GM18909 (cell line): ENCODE data around the gene FXYD4.
"Not testable (repeated sequence)": the region's sequence is repeated elsewhere in the genome, so short reads cannot be mapped to it uniquely, and the experiment has no call there.

Experiments used
- ATAC-seq: cut with Tn5 transposase; IDR thresholded peaks from one replicate; pipeline ENCODE4 v1.9.1; 2021; ENCODE audit warnings: mild to moderate bottlenecking; ENCODE audit not compliant: unreplicated experiment, poor library complexity

FXYD4 gene

DNA sequence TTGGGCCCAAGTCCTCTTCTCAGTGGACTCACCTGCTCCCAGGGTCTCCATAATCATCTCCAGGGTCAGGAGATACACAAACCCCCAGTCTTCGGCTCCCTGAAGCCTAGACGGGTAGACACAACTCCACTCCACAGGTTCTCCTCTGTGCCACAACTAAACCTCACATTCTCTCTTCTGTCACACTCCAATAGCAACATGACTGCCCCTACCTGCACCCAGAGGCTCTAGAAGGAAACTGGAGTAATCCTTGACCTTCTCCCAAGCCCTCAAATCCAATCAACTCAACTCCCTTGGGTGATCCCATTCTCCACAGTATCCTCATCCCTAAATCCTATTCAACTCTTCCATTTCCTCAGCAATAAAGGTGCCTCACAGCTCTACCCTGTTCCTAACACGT, 21.3 kb downstream of the FXYD4 start:
- ATAC-seq = no peak

DNA sequence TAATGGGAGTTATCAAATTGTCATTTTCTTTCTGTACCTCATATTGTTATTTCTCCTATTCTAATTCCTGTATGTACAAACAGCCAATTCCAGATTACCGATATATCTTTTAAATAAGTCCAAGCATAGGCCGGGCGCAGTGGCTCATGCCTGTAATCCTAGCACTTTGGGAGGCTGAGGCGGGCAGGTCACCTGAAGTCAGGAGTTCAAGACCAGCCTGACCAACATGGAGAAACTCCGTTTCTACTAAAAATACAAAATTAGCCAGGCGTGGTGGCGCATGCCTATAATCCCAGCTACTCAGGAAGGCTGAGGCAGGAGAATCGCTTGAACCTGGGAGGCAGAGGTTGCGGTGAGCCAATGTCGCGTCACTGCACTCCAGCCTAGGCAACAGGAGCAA, 21.8 kb downstream of the FXYD4 start:
- ATAC-seq = not testable (repeated sequence)

DNA sequence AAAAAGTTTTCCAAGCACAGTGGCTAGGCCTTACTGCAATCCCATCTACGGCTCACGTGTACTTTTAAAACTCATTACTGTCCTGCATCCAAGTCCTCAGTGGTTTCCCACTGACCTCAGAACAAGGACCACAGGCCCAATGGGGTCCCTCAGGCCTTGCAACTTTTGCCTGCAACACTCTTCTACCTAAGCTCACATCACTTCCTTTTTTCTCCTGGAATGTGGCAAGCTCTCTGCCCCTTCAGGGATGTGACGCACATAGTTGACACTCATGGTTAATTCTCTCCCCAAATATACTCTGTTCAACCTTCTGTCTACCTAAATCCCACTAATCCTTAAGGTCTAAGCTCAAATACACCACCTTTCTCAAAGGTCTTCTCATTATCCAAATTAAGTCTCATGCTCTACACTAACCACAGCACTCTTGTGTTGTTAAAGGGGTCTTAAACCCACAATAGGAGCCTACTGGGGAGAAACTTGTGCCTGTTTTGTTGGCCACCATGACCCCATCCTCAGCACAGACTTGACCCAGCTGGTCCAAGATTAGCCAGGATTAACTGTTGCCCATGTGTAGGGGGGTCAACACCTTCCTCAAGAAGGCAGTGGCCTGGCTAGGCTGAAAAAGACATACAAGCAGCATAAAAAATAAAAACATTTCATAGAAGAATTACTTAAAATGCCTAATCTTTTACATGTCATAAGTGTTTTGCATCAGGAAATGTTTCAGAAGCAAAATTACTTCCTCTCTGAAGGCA, 22.3 kb downstream of the FXYD4 start:
- no peak for ATAC-seq

DNA sequence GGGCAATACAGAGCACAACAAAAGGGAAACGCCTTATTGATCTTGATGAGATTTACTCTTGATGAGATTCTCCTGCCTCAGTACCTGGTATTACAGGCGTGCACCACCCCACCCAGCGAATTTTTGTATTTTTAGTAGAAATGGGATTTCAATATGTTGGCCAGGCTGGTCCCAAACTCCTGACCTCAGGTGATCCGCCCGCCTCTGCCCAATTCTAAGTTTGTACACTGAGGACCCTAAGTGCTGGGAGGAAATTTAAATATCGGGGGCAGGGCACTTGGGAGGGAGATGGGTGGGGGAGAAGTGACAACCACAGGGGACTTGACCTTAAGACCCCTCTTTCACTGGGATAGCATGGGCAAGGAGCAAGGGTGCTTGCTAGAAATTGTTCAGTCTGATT, 23.4 kb downstream of the FXYD4 start:
- no peak for ATAC-seq

DNA sequence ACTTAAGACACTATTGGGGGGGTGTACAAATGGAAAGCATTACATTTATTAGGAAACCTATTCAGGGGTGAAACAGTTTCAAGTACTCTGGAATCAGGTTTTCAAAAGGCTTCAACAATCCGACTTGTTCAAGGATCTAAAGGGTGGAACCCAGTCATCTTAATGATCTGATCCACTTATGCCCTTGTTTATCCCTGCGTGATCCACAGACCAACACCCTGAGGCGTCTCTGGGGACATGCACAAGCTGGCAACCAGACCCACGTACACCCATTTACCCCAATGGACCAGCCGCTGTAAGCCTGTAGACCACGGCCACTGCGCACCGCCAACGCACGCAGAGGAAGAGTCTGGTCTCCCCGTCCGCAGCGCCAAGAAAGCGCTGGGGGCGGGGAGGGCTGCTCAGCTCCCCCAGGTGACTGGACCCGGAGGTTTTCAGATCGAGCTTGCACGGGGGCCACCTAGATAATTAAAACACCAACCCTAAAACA, 24.2 kb downstream of the FXYD4 start:
- no peak for ATAC-seq

DNA sequence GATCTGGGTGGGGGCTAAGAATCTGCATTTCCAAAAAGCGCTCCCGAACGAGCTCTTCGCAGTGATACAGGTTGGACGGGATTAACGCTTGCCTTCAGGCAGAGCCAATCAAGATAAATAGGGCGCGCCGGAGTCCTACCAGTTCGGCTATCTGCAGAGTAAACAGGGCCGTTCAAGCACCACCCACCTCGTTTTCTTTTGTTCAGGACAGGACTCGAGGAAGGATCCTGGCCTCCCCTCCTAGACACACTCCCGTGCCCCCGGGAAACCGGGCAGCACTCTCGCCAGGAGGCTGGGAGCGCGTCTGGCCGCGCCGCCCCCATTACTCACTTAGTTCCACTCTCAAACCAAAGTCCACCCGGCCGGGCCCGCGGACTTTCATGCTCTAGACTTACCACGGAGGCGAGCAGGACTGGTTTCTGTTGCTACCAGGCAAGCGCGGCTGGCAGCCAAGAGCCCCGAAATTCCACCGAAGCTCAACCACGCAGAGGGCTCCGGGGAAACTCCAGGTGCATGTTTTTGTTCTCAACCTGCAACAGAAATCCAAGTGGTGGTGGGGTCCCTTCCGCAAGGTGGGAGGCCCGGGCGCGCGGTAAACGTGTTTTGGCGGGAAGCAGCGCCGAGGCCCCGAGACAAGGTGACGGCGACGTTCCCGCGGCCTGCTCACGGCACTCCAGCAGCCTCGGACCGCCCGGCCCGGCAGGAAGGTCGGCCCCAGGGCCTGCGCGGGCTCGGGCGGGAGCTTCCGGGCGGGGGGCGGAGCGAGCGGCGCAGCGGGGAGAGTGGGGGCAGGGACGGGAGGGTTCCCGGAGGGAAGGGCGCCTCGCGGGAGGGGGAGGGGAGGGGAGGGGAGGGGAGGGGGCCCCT, 24.9 kb downstream of the FXYD4 start:
- ATAC-seq = peak; percentile 56

DNA sequence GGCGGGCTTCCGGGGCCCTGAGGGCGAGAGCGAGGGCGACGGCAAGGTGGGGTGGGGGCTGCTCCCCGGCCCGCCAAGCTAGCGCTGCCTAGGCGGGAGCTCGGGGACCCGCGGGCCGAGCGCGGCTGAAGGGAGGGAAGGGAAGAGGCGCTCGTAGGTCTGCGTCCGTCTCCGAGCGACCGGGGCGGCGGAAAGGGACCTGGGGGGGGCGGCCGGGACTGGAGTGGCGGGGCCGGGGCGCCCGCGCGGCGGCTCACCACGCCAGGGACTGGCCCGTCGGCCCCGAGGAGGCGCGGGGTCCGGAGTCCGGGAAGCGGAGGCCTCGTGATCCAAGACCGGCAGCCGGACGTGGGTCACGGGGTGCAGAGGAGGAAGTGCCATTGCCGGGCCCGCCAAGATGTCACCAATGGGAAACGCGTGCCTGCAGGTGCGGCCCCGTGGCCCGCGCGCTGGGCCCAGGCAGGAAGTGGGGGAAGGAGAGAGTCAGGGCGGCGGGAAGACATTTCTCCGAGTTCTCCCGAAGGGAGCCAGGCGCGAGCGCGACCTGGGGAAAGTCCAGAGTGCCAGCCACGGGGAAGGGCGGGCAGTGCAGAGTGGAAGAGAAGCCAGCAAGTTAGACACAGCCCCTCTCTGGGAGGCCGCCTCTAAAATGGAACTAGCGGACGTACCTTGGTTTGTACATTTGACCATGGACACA, 25.6 kb downstream of the FXYD4 start:
- peak; percentile 87 for ATAC-seq

DNA sequence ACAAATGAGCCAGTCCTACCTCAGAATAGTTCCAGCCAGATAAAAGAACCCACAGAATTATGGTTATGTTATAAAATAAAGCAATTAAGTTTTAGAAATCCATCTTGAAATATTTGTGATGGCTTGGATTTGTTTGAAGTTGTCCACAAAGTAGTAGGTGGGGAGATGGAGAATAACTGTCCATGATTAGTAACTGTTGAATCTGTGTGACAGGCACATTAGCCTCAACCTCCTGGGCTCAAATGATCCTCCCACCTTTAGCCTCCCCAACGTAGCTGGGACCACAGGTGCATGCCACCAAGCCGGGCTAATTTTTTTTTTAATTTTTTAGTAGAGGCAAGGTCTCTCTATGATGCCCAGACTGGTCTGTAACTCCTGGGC, 27.5 kb downstream of the FXYD4 start:
- ATAC-seq = no peak

DNA sequence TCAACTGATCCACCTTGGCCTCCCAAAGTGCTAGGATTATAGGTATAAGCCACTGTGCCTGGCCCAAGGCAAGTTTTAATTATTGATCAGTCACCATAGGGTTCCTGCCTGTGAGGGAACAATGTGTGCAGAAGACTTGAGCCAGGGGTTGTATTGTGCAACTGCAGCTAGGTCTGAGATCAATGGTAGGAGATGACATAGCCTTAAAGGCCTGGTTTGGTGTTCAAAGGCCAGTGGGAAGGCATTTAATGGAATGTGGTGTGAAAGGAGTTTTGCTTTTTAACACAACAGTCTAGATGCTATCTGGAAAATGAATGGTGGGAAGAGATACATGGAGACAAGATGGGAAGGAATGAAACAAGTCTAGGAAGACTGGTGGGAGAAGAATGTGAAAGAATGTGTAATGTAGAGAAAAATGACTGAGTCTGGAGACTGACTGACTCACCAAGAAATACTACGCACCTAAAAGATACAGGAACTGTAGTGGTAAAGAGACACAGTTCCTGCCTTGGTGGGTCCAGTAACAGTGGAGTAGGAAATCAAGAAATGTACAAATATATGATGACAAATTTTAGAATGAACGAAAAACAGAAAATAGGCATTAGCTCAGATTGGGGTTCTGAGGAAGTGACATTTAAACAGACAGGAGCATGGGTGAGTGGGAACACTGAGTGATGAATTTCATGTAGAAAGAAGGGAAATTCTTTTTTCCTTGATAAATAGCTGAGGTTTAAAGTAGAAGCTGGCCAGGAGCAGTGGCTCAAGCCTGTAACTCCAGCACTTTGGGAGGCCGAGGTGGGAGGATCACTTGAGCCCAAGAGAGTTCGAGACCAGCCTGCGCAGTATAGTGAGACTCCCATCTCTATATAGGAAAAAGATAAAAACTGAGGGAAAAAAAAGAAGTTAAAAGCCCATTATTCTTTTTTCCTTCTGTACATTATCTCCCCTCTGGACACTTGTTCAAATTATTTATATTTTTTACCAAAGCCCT, 28.2 kb downstream of the FXYD4 start:
- no peak for ATAC-seq

DNA sequence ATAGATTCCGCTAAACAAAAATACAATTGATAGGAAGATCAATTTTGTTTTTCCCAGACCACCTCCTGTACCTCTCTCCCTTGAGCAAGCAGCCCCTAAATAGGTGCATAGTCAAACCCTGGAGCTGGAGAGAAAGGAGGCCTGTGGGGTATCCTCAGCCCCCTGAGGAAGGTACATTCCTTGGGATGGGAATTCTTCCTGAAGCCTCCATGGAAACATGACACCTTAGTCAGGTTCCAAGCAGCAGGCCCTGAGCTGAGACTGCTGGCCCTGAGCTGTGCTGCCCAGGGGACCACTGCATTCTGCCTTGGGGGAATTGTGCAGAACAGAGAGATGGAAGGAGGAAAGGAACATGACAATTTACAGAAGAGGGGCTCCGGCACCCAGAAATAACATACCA, 30.2 kb downstream of the FXYD4 start:
- ATAC-seq = no peak

DNA sequence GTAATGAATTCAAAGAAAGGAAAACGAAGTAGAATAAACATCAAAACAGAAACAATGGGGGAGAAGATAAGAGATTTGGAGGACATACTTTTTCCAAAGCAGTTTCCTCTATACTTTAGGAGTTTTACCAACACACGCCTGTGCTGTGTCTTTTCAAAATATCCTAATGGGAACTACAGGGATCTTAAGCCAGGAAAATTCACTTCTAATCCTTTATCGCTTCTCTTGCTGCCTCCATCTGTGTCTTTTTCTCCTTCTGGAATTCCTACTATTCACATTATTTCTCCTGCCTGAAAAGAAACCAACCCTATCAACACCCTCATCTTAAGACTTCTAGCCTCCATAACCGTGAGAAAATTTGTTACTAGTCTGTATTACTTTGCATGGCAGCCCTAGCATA, 30.7 kb downstream of the FXYD4 start:
- ATAC-seq = no peak

DNA sequence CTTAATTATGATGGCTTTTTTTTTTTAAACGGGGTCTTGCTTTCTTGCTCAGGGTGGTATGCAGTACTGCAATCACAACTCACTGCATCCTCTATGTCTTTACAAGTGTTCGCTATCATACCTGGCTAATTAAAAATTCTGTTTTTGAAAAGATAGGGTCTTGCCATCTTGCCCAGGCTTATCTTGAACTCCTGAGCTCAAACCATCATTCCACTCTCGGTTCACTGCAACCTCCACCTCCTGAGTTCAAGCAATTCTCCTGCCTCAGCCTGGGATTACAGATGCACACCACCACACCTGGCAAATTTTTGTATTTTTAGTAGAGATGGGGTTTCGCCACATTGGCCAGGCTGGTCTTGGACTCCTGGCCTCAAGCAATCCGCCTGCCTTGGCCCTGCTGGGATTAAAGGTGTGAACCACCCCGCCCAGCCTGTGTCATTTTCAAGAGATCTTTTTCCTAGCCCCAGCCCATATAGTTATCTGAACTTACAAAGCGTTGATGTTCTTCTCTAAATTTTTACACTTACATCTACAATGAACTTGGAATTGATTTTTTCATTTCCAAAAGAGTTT, 31.5 kb downstream of the FXYD4 start:
- no peak for ATAC-seq

DNA sequence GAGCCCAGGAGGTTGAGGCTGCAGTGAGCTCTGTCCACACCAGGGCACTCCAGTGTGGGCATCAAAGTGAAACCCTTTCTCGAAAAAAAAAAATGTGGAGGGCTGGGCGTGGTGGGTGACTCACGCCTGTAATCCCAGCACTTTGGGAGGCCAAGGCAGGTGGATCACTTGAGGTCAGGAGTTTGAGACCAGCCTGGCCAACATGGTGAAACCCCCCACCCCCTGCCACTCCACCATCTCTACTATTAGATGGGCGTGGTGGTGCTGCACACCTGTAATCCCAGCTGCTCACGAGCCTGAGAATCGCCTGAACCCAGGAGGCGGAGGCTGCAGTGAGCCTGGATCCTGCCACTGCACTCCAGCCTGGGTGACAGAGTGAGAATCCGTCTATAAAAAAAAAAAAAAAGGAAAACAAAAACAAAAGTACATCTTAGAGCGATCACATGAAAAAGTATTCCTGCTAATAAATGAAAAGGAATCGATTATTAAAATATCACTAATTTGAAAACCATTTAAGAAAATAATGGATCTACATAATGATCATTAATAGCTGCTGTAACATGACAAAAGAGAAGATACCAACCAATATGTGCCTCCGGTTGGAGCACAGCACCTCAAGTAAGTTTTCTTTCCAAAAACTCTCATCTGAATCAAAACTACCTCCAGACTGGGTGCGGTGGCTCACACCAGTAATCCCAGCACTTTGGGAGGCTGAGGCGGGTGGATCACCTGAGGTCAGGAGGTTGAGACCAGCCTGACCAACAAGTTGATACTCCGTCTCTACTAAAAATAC, 32.7 kb downstream of the FXYD4 start:
- no peak for ATAC-seq

DNA sequence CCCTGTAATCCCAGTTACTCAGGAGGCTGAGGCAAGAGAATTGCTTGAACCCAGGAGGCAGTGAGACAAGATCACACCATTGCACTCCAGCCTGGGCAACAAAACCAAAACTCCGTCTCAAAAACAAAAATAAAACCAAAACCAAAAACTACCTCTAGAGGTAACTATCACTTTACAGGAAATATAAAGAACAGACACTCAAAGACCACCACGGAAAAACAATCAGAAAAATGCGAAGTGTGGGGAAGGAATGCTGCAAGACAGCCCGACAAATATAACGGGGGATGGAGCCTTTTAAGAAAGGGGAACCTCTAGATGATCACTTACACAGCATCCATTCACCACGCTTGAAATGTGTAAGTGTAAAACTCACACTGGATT, 33.3 kb downstream of the FXYD4 start:
- no peak for ATAC-seq

DNA sequence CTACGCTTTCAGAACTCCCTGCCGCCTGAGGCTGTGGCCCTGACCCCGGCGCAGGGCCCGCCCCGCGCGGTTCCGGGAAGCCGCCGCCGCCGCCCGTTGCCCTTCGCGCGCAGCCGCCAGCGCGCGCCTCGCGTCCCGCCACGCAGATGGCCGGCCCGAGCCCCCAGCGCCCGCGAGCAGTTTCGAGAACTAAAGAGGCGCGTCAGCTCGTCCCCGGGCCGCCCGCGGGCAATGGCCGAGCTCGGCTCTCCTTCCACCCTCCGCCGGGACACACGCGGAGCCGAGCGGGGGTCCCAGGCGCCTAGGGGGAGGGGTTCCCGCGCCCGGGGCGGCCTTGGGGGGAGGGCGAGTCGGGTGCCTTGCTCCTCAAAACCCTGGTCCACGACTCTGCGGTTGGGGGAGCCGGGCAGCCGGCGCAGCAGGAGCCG, 35.7 kb downstream of the FXYD4 start:
- ATAC-seq = peak; percentile 20

DNA sequence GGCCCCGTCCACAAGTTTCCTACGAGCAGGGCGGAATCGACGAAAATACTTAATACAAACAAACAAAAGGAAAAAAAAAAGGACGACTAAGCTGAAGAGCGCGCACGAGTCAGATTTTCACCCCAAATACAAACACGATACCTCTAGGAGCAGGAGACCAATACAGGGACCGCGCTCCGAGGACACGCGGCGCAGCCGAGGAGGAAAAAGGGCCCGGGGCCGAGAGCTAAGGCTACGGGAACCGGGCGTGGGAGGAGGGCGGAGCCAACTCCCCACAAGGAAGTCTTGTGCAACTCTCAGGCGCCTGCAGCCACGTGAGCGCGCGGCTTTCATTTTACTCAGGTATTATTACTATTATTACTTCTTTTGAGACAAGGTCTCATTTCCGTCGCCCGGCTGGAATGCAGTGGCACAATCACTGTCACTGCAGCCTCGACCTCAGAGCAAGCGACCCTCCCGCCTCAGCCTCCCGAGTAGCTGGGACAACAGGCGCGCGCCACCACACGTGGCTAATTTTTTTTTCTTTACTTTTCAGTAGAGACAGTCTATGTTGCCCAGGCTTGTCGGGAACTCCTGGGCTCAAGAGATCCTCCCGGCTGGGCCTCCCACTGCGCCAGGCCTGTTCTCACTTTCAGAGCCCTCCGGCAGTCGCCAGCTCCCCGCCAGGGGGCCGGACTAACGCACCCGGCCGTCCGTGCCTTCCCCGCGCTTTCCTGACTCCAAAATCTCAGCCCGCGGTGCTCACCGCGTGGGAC, 36.3 kb downstream of the FXYD4 start:
- ATAC-seq = peak; percentile 46

DNA sequence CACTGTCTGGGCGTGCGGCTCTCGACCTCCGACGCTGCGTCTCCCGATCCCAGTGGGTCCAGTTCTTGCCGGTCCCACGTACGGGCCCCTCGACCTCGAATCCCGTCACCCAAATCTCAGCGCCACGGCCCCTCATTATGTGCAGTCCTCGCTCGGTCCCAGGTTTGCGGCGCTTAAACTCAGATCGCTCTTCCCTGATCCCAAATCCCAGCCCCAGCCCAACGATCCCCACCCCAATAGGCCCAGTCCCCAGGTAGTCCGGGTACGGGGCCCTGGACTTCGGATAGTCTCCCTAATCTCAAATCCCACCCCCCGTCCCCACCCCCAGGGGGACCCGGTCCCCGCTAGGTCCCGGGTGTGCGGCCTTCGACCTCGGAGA, 36.9 kb downstream of the FXYD4 start:
- no peak for ATAC-seq
